SK-N-SH (cell line): ENCODE results near the gene OR4K17.

ENCODE experiments used
- EP300 ChIP-seq, 2 experiments: IDR thresholded peaks; 2 replicates each; pipeline versions ENCODE4 v1.4.0 to v1.6.1; 2012; ENCODE audit warnings: borderline replicate concordance in 1 of 2, low read depth in 1 of 2, low read length in 1 of 2
- GATA2 ChIP-seq: sonication (generic); formaldehyde crosslinking; IDR thresholded peaks from 2 replicates; pipeline ENCODE4 v1.5.0; 2020; ENCODE audit warnings: mild to moderate bottlenecking, missing genetic modification reagents
- NRF1 ChIP-seq: IDR thresholded peaks from 2 replicates; pipeline ENCODE4 v1.6.1; 2012; ENCODE audit warnings: low read depth, mild to moderate bottlenecking, low read length
- POLR2AphosphoS5 ChIP-seq: IDR thresholded peaks from 2 replicates; pipeline ENCODE4 v1.6.1; 2012; ENCODE audit warnings: low read depth, low read length
- RAD21 ChIP-seq: IDR thresholded peaks from 2 replicates; pipeline ENCODE4 v1.6.1; 2012; ENCODE audit warnings: mild to moderate bottlenecking, low read length
- YY1 ChIP-seq: IDR thresholded peaks from 2 replicates; pipeline ENCODE4 v1.4.0; 2012; ENCODE audit warnings: low read depth, mild to moderate bottlenecking
- TF ChIP-seq, protein P1 (sequence below): fragments of 200-600 bp; sonication (generic); IDR thresholded peaks from 2 replicates; pipeline ENCODE4 v1.6.1; 2017; ENCODE audit warnings: antibody characterized with exemption, mild to moderate bottlenecking, moderate library complexity
- TF ChIP-seq, protein P2 (sequence below): IDR thresholded peaks from 2 replicates; pipeline ENCODE4 v1.6.1; 2012; ENCODE audit warnings: mild to moderate bottlenecking, low read depth, low read length, moderate library complexity
- TF ChIP-seq, protein P3 (sequence below): IDR thresholded peaks from 2 replicates; pipeline ENCODE4; 2012

GRCh38 chr14:20138520-20138919 lies 28.0 kb downstream of the OR4K17 start, which contains the start of gene OR4N5:
- TF ChIP-seq POLR2AphosphoS5 (no peak), GATA2 (CRISPR knock-in tag) (no peak), YY1 (no peak), EP300 (IDR thresholded peaks at IDR 0.05; ENCODE audit: borderline replicate concordance in 1 of 2, low read depth in 1 of 2, low read length in 1 of 2) (no peak), NRF1 (no peak), RAD21 (no peak)
- TF ChIP-seq, protein P1, sequence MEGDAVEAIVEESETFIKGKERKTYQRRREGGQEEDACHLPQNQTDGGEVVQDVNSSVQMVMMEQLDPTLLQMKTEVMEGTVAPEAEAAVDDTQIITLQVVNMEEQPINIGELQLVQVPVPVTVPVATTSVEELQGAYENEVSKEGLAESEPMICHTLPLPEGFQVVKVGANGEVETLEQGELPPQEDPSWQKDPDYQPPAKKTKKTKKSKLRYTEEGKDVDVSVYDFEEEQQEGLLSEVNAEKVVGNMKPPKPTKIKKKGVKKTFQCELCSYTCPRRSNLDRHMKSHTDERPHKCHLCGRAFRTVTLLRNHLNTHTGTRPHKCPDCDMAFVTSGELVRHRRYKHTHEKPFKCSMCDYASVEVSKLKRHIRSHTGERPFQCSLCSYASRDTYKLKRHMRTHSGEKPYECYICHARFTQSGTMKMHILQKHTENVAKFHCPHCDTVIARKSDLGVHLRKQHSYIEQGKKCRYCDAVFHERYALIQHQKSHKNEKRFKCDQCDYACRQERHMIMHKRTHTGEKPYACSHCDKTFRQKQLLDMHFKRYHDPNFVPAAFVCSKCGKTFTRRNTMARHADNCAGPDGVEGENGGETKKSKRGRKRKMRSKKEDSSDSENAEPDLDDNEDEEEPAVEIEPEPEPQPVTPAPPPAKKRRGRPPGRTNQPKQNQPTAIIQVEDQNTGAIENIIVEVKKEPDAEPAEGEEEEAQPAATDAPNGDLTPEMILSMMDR, result no peak
- TF ChIP-seq, protein P2, sequence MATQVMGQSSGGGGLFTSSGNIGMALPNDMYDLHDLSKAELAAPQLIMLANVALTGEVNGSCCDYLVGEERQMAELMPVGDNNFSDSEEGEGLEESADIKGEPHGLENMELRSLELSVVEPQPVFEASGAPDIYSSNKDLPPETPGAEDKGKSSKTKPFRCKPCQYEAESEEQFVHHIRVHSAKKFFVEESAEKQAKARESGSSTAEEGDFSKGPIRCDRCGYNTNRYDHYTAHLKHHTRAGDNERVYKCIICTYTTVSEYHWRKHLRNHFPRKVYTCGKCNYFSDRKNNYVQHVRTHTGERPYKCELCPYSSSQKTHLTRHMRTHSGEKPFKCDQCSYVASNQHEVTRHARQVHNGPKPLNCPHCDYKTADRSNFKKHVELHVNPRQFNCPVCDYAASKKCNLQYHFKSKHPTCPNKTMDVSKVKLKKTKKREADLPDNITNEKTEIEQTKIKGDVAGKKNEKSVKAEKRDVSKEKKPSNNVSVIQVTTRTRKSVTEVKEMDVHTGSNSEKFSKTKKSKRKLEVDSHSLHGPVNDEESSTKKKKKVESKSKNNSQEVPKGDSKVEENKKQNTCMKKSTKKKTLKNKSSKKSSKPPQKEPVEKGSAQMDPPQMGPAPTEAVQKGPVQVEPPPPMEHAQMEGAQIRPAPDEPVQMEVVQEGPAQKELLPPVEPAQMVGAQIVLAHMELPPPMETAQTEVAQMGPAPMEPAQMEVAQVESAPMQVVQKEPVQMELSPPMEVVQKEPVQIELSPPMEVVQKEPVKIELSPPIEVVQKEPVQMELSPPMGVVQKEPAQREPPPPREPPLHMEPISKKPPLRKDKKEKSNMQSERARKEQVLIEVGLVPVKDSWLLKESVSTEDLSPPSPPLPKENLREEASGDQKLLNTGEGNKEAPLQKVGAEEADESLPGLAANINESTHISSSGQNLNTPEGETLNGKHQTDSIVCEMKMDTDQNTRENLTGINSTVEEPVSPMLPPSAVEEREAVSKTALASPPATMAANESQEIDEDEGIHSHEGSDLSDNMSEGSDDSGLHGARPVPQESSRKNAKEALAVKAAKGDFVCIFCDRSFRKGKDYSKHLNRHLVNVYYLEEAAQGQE, result no peak
- TF ChIP-seq, protein P3, sequence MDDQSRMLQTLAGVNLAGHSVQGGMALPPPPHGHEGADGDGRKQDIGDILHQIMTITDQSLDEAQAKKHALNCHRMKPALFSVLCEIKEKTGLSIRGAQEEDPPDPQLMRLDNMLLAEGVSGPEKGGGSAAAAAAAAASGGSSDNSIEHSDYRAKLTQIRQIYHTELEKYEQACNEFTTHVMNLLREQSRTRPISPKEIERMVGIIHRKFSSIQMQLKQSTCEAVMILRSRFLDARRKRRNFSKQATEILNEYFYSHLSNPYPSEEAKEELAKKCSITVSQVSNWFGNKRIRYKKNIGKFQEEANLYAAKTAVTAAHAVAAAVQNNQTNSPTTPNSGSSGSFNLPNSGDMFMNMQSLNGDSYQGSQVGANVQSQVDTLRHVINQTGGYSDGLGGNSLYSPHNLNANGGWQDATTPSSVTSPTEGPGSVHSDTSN, result no peak
